WTC11 (cell line): Measurements from ENCODE around the gene TBX2. TPM values are rescaled to one million over a fixed set of nuclear protein-coding genes. Genes with fewer than 3 reads are reported as not detected.

ENCODE experiments used
- ATAC-seq: fragments of 200-7000 bp; cut with Tn5 transposase; 2 replicates; pipeline ENCODE4 v1.10.0; 2021; ENCODE audit warnings: mild to moderate bottlenecking, moderate library complexity
- CTCF ChIA-PET: fragments of 300-600 bp; sonication (Branson Sonifier 250); formaldehyde crosslinking; loops from one replicate; lab custom pipeline; 2021; ENCODE audit warnings: antibody characterized with exemption; lab: Charles Lee
- POLR2A ChIA-PET: fragments of 350-600 bp; sonication (Branson Sonifier 250); formaldehyde crosslinking; loops from one replicate; lab custom pipeline; 2021; ENCODE audit warnings: antibody characterized with exemption; lab: Charles Lee
- DNase-seq: peaks from one replicate; pipeline ENCODE4 v3.0.0; 2021; ENCODE audit warnings: low spot score
- H3K27ac Mint-ChIP-seq: 2 replicates; pipeline ENCODE4 v1.8.0; 2021; ENCODE audit warnings: mixed read lengths
- H3K27me3 Mint-ChIP-seq: 2 replicates; pipeline ENCODE4 v1.8.0; 2021; ENCODE audit warnings: low read depth, mild to moderate bottlenecking, moderate library complexity, mixed read lengths
- H3K36me3 Mint-ChIP-seq: 2 replicates; pipeline ENCODE4 v1.8.0; 2021; ENCODE audit warnings: mixed read lengths
- H3K4me1 Mint-ChIP-seq: 2 replicates; pipeline ENCODE4 v1.8.0; 2022; ENCODE audit warnings: mixed read lengths
- H3K4me3 Mint-ChIP-seq: 2 replicates; pipeline ENCODE4 v1.8.0; 2021; ENCODE audit warnings: mild to moderate bottlenecking, moderate library complexity, mixed read lengths
- H3K9me3 Mint-ChIP-seq: 2 replicates; pipeline ENCODE4 v1.8.0; 2021; ENCODE audit warnings: mixed read lengths
- ATF1 ChIP-seq: sonication (generic); formaldehyde crosslinking; IDR thresholded peaks from 2 replicates; pipeline ENCODE4 v1.8.1; 2023; ENCODE audit warnings: mild to moderate bottlenecking, moderate library complexity, missing genetic modification reagents
- E2F4 ChIP-seq: sonication (generic); formaldehyde crosslinking; IDR thresholded peaks from 2 replicates; pipeline ENCODE4 v1.8.1; 2022; ENCODE audit warnings: low read depth, mild to moderate bottlenecking, moderate library complexity, missing genetic modification reagents, borderline replicate concordance
- ELF4 ChIP-seq: sonication (generic); formaldehyde crosslinking; IDR thresholded peaks from 2 replicates; pipeline ENCODE4 v1.8.1; 2022; ENCODE audit warnings: low read depth, mild to moderate bottlenecking, moderate library complexity, missing genetic modification reagents
- ERG ChIP-seq: fragments of 250-450 bp; sonication (Bioruptor Pico); IDR thresholded peaks from 2 replicates; pipeline ENCODE4 v1.8.0; 2021; ENCODE audit warnings: mild to moderate bottlenecking
- ESRRA ChIP-seq: sonication (generic); formaldehyde crosslinking; IDR thresholded peaks from 2 replicates; pipeline ENCODE4 v1.8.1; 2022; ENCODE audit warnings: mild to moderate bottlenecking, missing genetic modification reagents, borderline replicate concordance
- FOXK1 ChIP-seq: sonication (generic); formaldehyde crosslinking; IDR thresholded peaks from 2 replicates; pipeline ENCODE4 v1.8.0; 2022; ENCODE audit warnings: mild to moderate bottlenecking, moderate library complexity, missing genetic modification reagents
- GABPB1 ChIP-seq: sonication (generic); formaldehyde crosslinking; IDR thresholded peaks from 2 replicates; pipeline ENCODE4 v1.8.1; 2023; ENCODE audit warnings: mild to moderate bottlenecking, missing genetic modification reagents
- HMGA2 ChIP-seq: fragments of 250-450 bp; sonication (Bioruptor Pico); IDR thresholded peaks from 2 replicates; pipeline ENCODE4 v1.4.0; 2021; ENCODE audit warnings: mild to moderate bottlenecking, moderate library complexity
- HMGXB4 ChIP-seq: sonication (generic); formaldehyde crosslinking; IDR thresholded peaks from 2 replicates; pipeline ENCODE4 v1.8.1; 2023; ENCODE audit warnings: mild to moderate bottlenecking, moderate library complexity, missing genetic modification reagents
- JAZF1 ChIP-seq: fragments of 250-450 bp; sonication (Bioruptor Pico); IDR thresholded peaks from 2 replicates; pipeline ENCODE4 v1.9.0; 2021; ENCODE audit warnings: moderate library complexity, mild to moderate bottlenecking, inconsistent platforms
- MYBL2 ChIP-seq: sonication (generic); formaldehyde crosslinking; IDR thresholded peaks from 2 replicates; pipeline ENCODE4 v1.8.1; 2023; ENCODE audit warnings: mild to moderate bottlenecking, moderate library complexity, missing genetic modification reagents
- OVOL2 ChIP-seq: fragments of 250-450 bp; sonication (Bioruptor Pico); IDR thresholded peaks from 2 replicates; pipeline ENCODE4 v1.9.0; 2021; ENCODE audit warnings: mild to moderate bottlenecking, borderline replicate concordance
- PRRX2 ChIP-seq: fragments of 250-450 bp; sonication (Bioruptor Pico); IDR thresholded peaks from 2 replicates; pipeline ENCODE4 v1.8.0; 2021; ENCODE audit warnings: mild to moderate bottlenecking
- RELA ChIP-seq: sonication (generic); formaldehyde crosslinking; IDR thresholded peaks from 2 replicates; pipeline ENCODE4 v1.8.1; 2022; ENCODE audit warnings: missing genetic modification reagents, mild to moderate bottlenecking, borderline replicate concordance
- SMAD3 ChIP-seq: sonication (generic); formaldehyde crosslinking; IDR thresholded peaks from 2 replicates; pipeline ENCODE4 v1.8.0; 2022; ENCODE audit warnings: missing genetic modification reagents, mild to moderate bottlenecking, borderline replicate concordance
- SP1 ChIP-seq: sonication (generic); formaldehyde crosslinking; conservative IDR thresholded peaks from 2 replicates; pipeline ENCODE4 v1.8.1; 2022; ENCODE audit warnings: missing genetic modification reagents
- STAT6 ChIP-seq: sonication (generic); formaldehyde crosslinking; conservative IDR thresholded peaks from 2 replicates; pipeline ENCODE4 v1.8.1; 2023; ENCODE audit warnings: mild to moderate bottlenecking, low read depth, missing genetic modification reagents, moderate library complexity
- TCF7 ChIP-seq: sonication (generic); formaldehyde crosslinking; IDR thresholded peaks from 2 replicates; pipeline ENCODE4 v1.8.0; 2022; ENCODE audit warnings: mild to moderate bottlenecking, low read depth, missing genetic modification reagents, moderate library complexity
- TEAD4 ChIP-seq: sonication (generic); formaldehyde crosslinking; IDR thresholded peaks from 2 replicates; pipeline ENCODE4 v1.8.0; 2022; ENCODE audit warnings: mild to moderate bottlenecking, missing genetic modification reagents
- ZNF138 ChIP-seq: sonication (generic); formaldehyde crosslinking; conservative IDR thresholded peaks from 2 replicates; pipeline ENCODE4 v1.8.1; 2022; ENCODE audit warnings: mild to moderate bottlenecking, moderate library complexity, missing genetic modification reagents
- ZNF232 ChIP-seq: sonication (generic); formaldehyde crosslinking; IDR thresholded peaks from 2 replicates; pipeline ENCODE4 v1.8.0; 2022; ENCODE audit warnings: mild to moderate bottlenecking, missing genetic modification reagents
- ZNF317 ChIP-seq: sonication (generic); formaldehyde crosslinking; IDR thresholded peaks from 2 replicates; pipeline ENCODE4 v1.8.1; 2023; ENCODE audit warnings: low read depth, mild to moderate bottlenecking, moderate library complexity, missing genetic modification reagents, borderline replicate concordance
- total RNA-seq: library from RNA; stranded (reverse); gene quantifications from 3 replicates; pipeline ENCODE4 v1.2.3, GENCODE V29; 2021
- TF ChIP-seq, protein P1 (sequence below): sonication (generic); formaldehyde crosslinking; IDR thresholded peaks from 2 replicates; pipeline ENCODE4 v1.8.1; 2022; ENCODE audit warnings: mild to moderate bottlenecking, missing genetic modification reagents, moderate library complexity, borderline replicate concordance

Gene TBX2
- total RNA-seq, 1 experiment from 2014 or later, result 0.09 TPM

DNA sequence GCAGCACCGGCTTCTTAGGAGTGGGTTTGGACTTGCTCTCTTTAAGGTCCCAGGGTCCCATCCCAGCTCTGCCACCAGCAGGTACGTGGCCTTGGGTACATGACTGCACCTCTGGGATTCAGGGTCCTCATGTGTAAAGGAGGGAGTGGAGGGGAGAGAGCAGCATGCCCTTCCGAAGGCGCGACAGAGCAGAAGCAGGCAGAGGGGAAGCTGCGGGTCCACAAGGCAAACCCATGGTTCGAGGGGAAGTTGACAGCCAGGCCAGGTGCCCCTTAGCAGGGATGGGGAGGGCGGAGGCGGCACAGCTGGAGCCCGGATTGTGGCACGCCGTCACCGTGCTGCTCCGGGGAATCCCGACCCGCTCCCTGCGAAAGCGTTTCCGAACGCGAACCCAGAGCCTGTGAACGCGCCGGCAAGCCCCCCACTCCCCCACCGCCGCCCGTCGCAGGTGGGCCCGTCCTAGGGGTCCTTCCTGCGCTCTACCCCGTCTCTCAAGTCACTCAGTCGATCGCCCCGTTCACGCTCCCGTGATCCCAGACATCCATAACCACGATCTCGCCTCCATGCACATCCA, 4.1 kb upstream of the TBX2 start:
- Mint-ChIP-seq H3K4me3 (peak overlapping the region; percentile 56), H3K4me1 (peaks cover 17% of the 10 kb centered on the region), H3K36me3 (no peaks in the 10 kb centered on the region), H3K27ac (no peak overlapping the region), H3K27me3 (peaks cover 88% of the 10 kb centered on the region), H3K9me3 (no peaks in the 10 kb centered on the region)
- peak; percentile 3; the same call in 1 of the 2 replicates for ATAC-seq
- peak; percentile 53 for DNase-seq
- CTCF ChIA-PET, result interaction anchor here (0.6 to 1.0 kb wide), 2 partner anchors 424 to 675 kb away, joined by 3 to 5 read pairs; no protein-coding TSS in a partner anchor
- TF ChIP-seq ZNF138 (CRISPR knock-in tag) (0 out of 2 replicates have a peak, but pooled peaks have one; percentile 25), SP1 (CRISPR knock-in tag) (0 out of 2 replicates have a peak, but pooled peaks have one; percentile 12), TEAD4 (CRISPR knock-in tag) (no peak), ZNF232 (CRISPR knock-in tag) (no peak), MYBL2 (CRISPR knock-in tag) (no peak)
- POLR2A ChIA-PET, result no interaction called here

- DNase-seq, result no peak
- Mint-ChIP-seq H3K36me3 (no peaks in the 10 kb centered on the region), H3K4me1 (peaks cover 18% of the 10 kb centered on the region), H3K27me3 (peaks cover 91% of the 10 kb centered on the region), H3K9me3 (no peaks in the 10 kb centered on the region), H3K4me3 (peak overlapping the region; percentile 56), H3K27ac (no peak overlapping the region)
- ATAC-seq, result no peak
- TF ChIP-seq FOXK1 (CRISPR knock-in tag) (no peak), SP1 (CRISPR knock-in tag) (0 out of 2 replicates have a peak, but pooled peaks have one; percentile 21)
- POLR2A ChIA-PET, result no interaction called here
- CTCF ChIA-PET, result interaction anchor here (0.5 to 2.0 kb wide), 4 partner anchors 17 to 675 kb away, joined by 3 to 10 read pairs (median 4); no protein-coding TSS in a partner anchor
Measured at GRCh38 chr17:61395983-61396585, 3.6 kb upstream of the TBX2 start.

- POLR2A ChIA-PET, result no interaction called here
- Mint-ChIP-seq H3K36me3 (no peaks in the 10 kb centered on the region), H3K9me3 (no peaks in the 10 kb centered on the region), H3K4me3 (no peak overlapping the region), H3K27me3 (peaks cover 91% of the 10 kb centered on the region), H3K4me1 (peaks cover 23% of the 10 kb centered on the region), H3K27ac (no peak overlapping the region)
- CTCF ChIA-PET, result interaction anchor here (0.5 to 2.0 kb wide), 6 partner anchors 13 to 676 kb away, joined by 3 to 10 read pairs (median 4); no protein-coding TSS in a partner anchor
- DNase-seq (no peak), ATAC-seq (no peak)
- TF ChIP-seq E2F4 (CRISPR knock-in tag) (no peak), STAT6 (CRISPR knock-in tag) (no peak), HMGA2 (CRISPR knock-in tag) (no peak), TCF7 (CRISPR knock-in tag) (no peak), ERG (CRISPR knock-in tag) (no peak), HMGXB4 (no peak), SMAD3 (CRISPR knock-in tag) (no peak), RELA (CRISPR knock-in tag) (no peak), ATF1 (CRISPR knock-in tag) (no peak), GABPB1 (no peak), ESRRA (CRISPR knock-in tag) (no peak), PRRX2 (no peak), OVOL2 (CRISPR knock-in tag) (no peak), JAZF1 (CRISPR knock-in tag) (no peak), ZNF317 (CRISPR knock-in tag) (no peak), ELF4 (no peak)
- TF ChIP-seq, protein P1, sequence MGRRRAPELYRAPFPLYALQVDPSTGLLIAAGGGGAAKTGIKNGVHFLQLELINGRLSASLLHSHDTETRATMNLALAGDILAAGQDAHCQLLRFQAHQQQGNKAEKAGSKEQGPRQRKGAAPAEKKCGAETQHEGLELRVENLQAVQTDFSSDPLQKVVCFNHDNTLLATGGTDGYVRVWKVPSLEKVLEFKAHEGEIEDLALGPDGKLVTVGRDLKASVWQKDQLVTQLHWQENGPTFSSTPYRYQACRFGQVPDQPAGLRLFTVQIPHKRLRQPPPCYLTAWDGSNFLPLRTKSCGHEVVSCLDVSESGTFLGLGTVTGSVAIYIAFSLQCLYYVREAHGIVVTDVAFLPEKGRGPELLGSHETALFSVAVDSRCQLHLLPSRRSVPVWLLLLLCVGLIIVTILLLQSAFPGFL, result no peak
Measured at GRCh38 chr17:61396586-61397085, 3.0 kb upstream of the TBX2 start.
